ENCODE results near the gene THSD7A. TPM values are rescaled to one million over a fixed set of nuclear protein-coding genes. Genes with fewer than 3 reads are reported as not detected.
A peak's percentile ranks its signal among the peaks of the same experiment; 100 is the strongest.

THSD7A gene
- total RNA-seq, 1 donor from 2014 or later, result 3.5 TPM

- H3K9me3 Mint-ChIP-seq (ENCODE audit: unreplicated experiment), result no peaks in the 10 kb centered on the region
- H3K4me1 Mint-ChIP-seq (ENCODE audit: low read depth, unreplicated experiment), result no peaks in the 10 kb centered on the region
- H3K27me3 ChIP-seq (ENCODE audit: insufficient read depth, low read length), result no peaks in the 10 kb centered on the region
- H3K27me3 Mint-ChIP-seq (ENCODE audit: low read depth, unreplicated experiment), result no peaks in the 10 kb centered on the region
- no peak overlapping the region for H3K9ac ChIP-seq (ENCODE audit: low read length)
- H2AFZ ChIP-seq (ENCODE audit: low read depth, low read length), result no peak overlapping the region
- H3K9me3 ChIP-seq (ENCODE audit: insufficient read depth, low read depth, low read length), result no peaks in the 10 kb centered on the region
- no peaks in the 10 kb centered on the region for H3K36me3 Mint-ChIP-seq (ENCODE audit: low read depth, unreplicated experiment)
- no peak overlapping the region for H3K27ac ChIP-seq (ENCODE audit: low read depth, low read length)
- no peak overlapping the region for H3K4me2 ChIP-seq (ENCODE audit: low read length)
- no peaks in the 10 kb centered on the region for H3K36me3 ChIP-seq (ENCODE audit: insufficient read depth, low read length)
- no peaks in the 10 kb centered on the region for H3K79me2 ChIP-seq (ENCODE audit: insufficient read depth, low read length)
- no peaks in the 10 kb centered on the region for H4K20me1 ChIP-seq (ENCODE audit: insufficient read depth, low read length)
- peaks cover 4% of the 10 kb centered on the region for H3K4me1 ChIP-seq (ENCODE audit: insufficient read depth, low read length)
- H3K4me3 ChIP-seq (ENCODE audit: insufficient read depth, low read depth, low read length), result no peak overlapping the region
- no peak for TF ChIP-seq EZH2 (IDR thresholded peaks at IDR 0.05; ENCODE audit: insufficient read depth, low read length)
- TF ChIP-seq CTCF (IDR thresholded peaks at IDR 0.05; ENCODE audit: insufficient read depth, low read depth, low read length), result no peak
- no peak for DNase-seq (ENCODE audit: low read depth)
- H3K27ac Mint-ChIP-seq (ENCODE audit: unreplicated experiment), result no peak overlapping the region
- FAIRE-seq, result no peak
- H3K4me3 Mint-ChIP-seq (ENCODE audit: unreplicated experiment), result no peak overlapping the region
Measured at GRCh38 chr7:11730725-11731124, 101.3 kb downstream of the THSD7A start.

- Histone ChIP-seq H3K27me3 (ENCODE audit: insufficient read depth, low read length) (no peaks in the 10 kb centered on the region), H4K20me1 (ENCODE audit: insufficient read depth, low read length) (no peaks in the 10 kb centered on the region), H3K4me2 (ENCODE audit: low read length) (no peak overlapping the region), H3K4me1 (ENCODE audit: insufficient read depth, low read length) (peaks cover 4% of the 10 kb centered on the region), H2AFZ (ENCODE audit: low read depth, low read length) (no peak overlapping the region), H3K27ac (ENCODE audit: low read depth, low read length) (no peak overlapping the region), H3K79me2 (ENCODE audit: insufficient read depth, low read length) (no peaks in the 10 kb centered on the region), H3K9ac (ENCODE audit: low read length) (no peak overlapping the region), H3K4me3 (ENCODE audit: insufficient read depth, low read depth, low read length) (no peak overlapping the region), H3K36me3 (ENCODE audit: insufficient read depth, low read length) (no peaks in the 10 kb centered on the region), H3K9me3 (ENCODE audit: insufficient read depth, low read depth, low read length) (no peaks in the 10 kb centered on the region)
- FAIRE-seq, result no peak
- H3K27me3 Mint-ChIP-seq (ENCODE audit: low read depth, unreplicated experiment), result no peaks in the 10 kb centered on the region
- H3K36me3 Mint-ChIP-seq (ENCODE audit: low read depth, unreplicated experiment), result no peaks in the 10 kb centered on the region
- H3K4me3 Mint-ChIP-seq (ENCODE audit: unreplicated experiment), result no peak overlapping the region
- H3K9me3 Mint-ChIP-seq (ENCODE audit: unreplicated experiment), result no peaks in the 10 kb centered on the region
- no peak for DNase-seq (ENCODE audit: low read depth)
- no peak overlapping the region for H3K27ac Mint-ChIP-seq (ENCODE audit: unreplicated experiment)
- TF ChIP-seq EZH2 (IDR thresholded peaks at IDR 0.05; ENCODE audit: insufficient read depth, low read length) (no peak), CTCF (IDR thresholded peaks at IDR 0.05; ENCODE audit: insufficient read depth, low read depth, low read length) (no peak)
- no peaks in the 10 kb centered on the region for H3K4me1 Mint-ChIP-seq (ENCODE audit: low read depth, unreplicated experiment)
Measured at GRCh38 chr7:11727864-11728263, 104.1 kb downstream of the THSD7A start.

GRCh38 chr7:11726794-11727155 lies 105.2 kb downstream of the THSD7A start:
- FAIRE-seq (no peak), DNase-seq (ENCODE audit: low read depth) (peak; percentile 82)
- Mint-ChIP-seq H3K27me3 (ENCODE audit: low read depth, unreplicated experiment) (no peaks in the 10 kb centered on the region), H3K9me3 (ENCODE audit: unreplicated experiment) (no peaks in the 10 kb centered on the region), H3K36me3 (ENCODE audit: low read depth, unreplicated experiment) (peaks cover 3% of the 10 kb centered on the region), H3K27ac (ENCODE audit: unreplicated experiment) (no peak overlapping the region), H3K4me1 (ENCODE audit: low read depth, unreplicated experiment) (peaks cover 3% of the 10 kb centered on the region), H3K4me3 (ENCODE audit: unreplicated experiment) (no peak overlapping the region)
- H3K4me3 ChIP-seq (ENCODE audit: insufficient read depth, low read depth, low read length), result no peak overlapping the region
- no peaks in the 10 kb centered on the region for H3K9me3 ChIP-seq (ENCODE audit: insufficient read depth, low read depth, low read length)
- no peak overlapping the region for H3K4me2 ChIP-seq (ENCODE audit: low read length)
- H3K27ac ChIP-seq (ENCODE audit: low read depth, low read length), result no peak overlapping the region
- no peak overlapping the region for H3K9ac ChIP-seq (ENCODE audit: low read length)
- H3K79me2 ChIP-seq (ENCODE audit: insufficient read depth, low read length), result no peaks in the 10 kb centered on the region
- H4K20me1 ChIP-seq (ENCODE audit: insufficient read depth, low read length), result no peaks in the 10 kb centered on the region
- H3K4me1 ChIP-seq (ENCODE audit: insufficient read depth, low read length), result peaks cover 4% of the 10 kb centered on the region
- H2AFZ ChIP-seq (ENCODE audit: low read depth, low read length), result no peak overlapping the region
- no peak for TF ChIP-seq EZH2 (IDR thresholded peaks at IDR 0.05; ENCODE audit: insufficient read depth, low read length)
- no peak for TF ChIP-seq CTCF (IDR thresholded peaks at IDR 0.05; ENCODE audit: insufficient read depth, low read depth, low read length)
- H3K27me3 ChIP-seq (ENCODE audit: insufficient read depth, low read length), result no peaks in the 10 kb centered on the region
- no peaks in the 10 kb centered on the region for H3K36me3 ChIP-seq (ENCODE audit: insufficient read depth, low read length)
